Stimulated activated CD4-positive, alpha-beta T cell treated with anti-CD3 and anti-CD28 coated beads, Interleukin-1b, Interleukin-23, amount 100 ng/mL, for 1 hour (primary cell): ENCODE data around the gene STXBP4.

ENCODE experiments used
- DNase-seq, 2 donors: peaks; one replicate each; pipeline ENCODE4 v3.0.0-alpha.2; 2020; ENCODE audit warnings: low read depth in 2 of 2

STXBP4 gene

DNA sequence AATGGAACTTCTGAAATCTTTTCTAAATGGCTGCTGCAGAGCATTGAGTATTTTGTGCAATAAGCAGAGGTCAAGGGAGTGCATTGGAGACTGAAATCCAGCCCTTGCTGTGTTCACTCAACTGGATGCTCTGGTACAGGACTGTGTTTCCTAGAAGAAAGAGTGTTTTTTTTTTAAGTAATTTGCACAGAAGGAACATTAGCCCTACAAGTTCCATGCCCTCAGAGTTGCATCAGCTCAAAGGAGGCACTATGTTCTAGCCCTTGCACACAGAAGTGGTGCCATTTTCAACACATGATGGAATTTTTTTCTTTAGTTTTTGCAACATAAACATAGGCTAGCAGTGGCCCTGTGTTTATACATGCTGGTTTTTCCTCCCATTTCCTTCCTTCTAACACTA lies 152.1 kb downstream of the STXBP4 start:
- no peak for DNase-seq

- no peak for DNase-seq
Observed at GRCh38 chr17:55121268-55121667, 152.7 kb downstream of the STXBP4 start.

- no peak for DNase-seq
Observed at GRCh38 chr17:55122114-55122513, 153.5 kb downstream of the STXBP4 start.

- DNase-seq, result no peak
Observed at GRCh38 chr17:55124730-55125360, 156.3 kb downstream of the STXBP4 start.

DNA sequence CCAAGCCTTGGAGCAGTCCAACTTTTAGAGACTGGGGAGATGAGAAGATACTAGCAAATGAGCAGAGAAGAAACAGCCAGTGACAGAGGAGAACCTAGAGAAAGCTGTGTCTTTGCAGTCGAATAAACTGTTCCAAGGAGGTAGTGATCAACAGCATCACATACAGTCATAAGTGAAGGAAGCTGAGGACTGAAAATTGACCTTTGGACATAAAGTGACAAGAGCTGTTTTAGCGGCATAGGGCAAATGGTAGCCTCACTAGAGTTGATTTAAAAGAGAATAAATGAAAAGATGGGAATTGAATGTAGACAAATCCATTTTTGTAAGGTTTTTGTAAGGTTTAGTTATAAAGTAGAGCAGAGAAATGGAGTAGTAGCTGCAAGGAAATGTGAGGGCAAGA lies 165.0 kb downstream of the STXBP4 start:
- DNase-seq, result no peak

GRCh38 chr17:55134486-55135157 lies 166.1 kb downstream of the STXBP4 start:
- DNase-seq, result no peak

- DNase-seq, result no peak
Observed at GRCh38 chr17:55140809-55141208, 172.2 kb downstream of the STXBP4 start.

GRCh38 chr17:55144518-55144917 lies 176.0 kb downstream of the STXBP4 start:
- no peak for DNase-seq

- no peak for DNase-seq
Observed at GRCh38 chr17:55149485-55149884, 180.9 kb downstream of the STXBP4 start.

DNA sequence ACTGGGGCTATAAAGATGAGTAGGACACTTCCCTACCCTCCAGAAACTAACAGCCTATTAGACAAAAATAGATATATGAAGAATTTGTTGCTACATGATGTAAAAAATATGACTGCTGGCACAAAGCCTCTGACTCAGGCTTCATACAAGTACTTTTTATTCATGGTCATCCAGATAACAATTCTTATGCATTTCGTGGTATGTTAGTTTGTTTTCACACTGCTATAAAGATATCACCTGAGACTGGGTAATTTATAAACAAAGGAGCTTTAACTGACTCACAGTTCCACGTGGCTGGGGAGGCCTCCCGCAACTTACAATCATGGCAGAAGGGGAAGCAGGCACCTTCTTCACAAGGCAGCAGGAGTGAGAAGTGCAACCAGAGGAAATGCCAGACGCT lies 183.7 kb downstream of the STXBP4 start:
- no peak for DNase-seq

DNA sequence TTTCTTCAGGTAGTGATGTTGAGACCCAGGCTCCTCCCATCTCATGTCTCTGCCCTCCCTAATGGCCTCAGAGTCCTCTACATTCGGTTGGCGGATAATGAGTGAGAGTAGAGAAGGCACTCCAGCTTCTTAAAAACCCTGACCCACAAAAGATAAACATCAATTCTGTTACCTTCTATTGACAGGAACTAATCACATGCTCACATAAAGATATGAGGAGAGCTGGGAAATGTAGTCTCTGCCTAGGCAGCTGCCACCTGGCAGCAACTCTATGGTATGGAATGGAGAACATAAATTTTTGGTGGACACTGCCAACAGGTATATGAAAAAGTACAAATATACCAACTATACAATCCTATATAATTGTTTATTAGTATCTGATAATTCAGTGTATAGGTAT lies 185.5 kb downstream of the STXBP4 start:
- DNase-seq, result no peak

DNA sequence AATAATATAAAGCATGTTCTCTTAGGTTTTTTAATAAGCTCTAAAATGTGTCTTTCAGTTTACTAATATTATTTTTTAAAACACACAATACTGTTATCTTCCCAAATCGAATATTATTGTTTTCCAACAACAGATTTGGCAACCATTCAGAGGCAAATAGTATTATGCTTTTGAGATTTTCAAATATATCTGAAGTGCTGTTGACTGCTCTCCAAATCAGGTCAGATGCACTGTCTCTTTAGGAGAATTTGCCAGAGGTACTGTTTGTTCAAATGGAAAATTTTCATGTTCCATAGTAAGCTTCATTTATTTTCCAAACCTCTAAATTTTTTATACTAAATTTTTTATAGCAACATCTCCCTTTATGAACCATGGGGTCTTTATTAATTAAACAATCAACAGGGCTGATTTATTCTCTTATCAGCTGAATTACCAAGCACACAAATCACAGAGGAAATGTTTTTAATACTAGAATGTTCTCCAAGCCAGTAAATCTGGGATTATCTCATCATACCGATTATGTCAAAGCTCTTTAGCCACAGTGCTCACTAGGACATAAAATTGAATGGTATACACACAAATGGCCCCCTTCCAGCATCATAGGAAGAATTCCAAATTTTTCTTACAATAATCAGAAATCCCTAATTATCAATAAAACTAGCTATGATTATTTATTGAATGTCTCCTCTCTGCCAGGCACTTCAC lies 187.4 kb downstream of the STXBP4 start:
- no peak for DNase-seq

GRCh38 chr17:55157165-55157564 lies 188.6 kb downstream of the STXBP4 start:
- no peak for DNase-seq

DNA sequence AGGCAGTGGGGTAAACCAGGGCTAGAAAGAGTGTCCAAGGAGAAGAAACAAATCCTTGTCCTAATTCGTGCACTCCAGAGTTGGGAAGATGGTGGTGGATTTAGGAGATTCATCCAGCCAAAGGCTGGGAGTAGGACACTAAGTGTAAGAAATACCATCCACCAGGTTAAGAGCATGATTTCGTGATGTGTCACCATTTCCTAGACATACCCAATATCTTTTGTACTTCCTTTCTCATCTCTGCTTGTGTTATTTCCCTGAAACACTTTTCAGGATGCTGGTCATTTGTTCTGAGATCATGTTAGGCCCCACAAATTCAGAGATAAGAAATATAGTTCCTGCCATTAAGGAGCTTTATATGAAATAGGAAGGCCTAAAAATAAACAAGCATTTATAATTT lies 189.9 kb downstream of the STXBP4 start:
- DNase-seq, result no peak

DNA sequence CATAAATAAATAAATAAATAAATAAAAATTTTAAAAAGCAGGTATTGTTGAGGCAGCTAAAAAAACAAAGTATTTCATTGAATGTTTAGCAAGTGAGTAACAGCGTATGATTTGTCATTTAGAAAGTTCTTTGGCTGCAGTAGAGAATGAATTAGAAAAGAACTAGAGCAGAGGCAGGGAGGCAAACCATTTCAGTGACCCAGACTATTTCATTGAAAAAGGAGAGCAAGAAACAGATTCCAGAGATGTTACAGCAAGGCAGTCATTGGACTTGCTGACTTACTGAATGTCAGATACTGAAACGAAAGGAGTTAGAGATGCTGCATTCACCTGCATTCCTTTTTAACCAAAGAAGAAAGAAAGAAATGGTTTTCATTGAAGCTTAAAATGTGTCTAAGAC lies 190.7 kb downstream of the STXBP4 start:
- no peak for DNase-seq

- no peak for DNase-seq
Observed at GRCh38 chr17:55160501-55160900, 191.9 kb downstream of the STXBP4 start.

GRCh38 chr17:55161935-55162555 lies 193.5 kb downstream of the STXBP4 start:
- DNase-seq, result no peak

DNA sequence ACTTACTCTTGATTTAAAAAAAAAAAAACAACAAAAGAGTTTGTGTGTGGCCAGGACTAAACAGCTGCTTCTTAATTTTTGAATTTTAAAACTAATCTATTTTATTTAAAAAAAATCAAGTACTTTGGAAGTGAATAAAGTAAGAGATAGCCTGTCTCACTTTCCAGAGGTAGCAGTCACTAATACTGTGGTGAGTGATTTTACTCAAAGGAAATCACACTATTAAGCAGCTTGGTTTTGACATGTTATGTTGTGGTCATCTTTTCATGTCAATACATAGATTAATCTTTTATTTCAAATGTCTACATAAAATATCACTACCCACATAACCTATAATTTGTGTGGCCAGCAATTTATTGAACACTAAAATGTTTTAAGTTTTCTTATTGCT lies 194.0 kb downstream of the STXBP4 start:
- DNase-seq, result no peak

DNA sequence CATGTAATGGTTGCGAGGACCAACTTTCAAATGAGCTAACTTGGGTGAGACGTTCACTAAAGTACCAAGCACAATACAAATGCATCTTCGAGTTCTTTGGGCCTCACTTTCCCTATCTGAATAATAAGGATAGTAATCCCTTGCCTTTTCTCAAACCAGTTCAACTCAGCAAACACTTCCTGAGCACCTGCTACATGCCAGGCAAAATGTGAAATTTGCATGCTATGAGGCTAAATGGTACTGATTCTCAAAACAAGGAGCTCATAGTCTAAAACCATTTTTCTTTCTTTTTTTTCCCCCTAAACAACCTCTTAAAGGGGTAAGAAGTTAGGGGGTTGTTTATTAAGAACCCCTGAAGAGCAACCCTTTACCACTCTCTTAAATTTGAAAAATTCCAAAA lies 194.8 kb downstream of the STXBP4 start:
- DNase-seq, result no peak

- no peak for DNase-seq
Observed at GRCh38 chr17:55166506-55166905, 197.9 kb downstream of the STXBP4 start.

- no peak for DNase-seq
Observed at GRCh38 chr17:55167024-55167725, 198.6 kb downstream of the STXBP4 start.
